NCI-H146 (cell line): ENCODE data around the gene FGGY.
"Not testable (repeated sequence)": the region's sequence is repeated elsewhere in the genome, so short reads cannot be mapped to it uniquely, and the experiment has no call there.

Experiments used
- DNase-seq: peaks from one replicate; lab custom pipeline; 2025; lab: John Stamatoyannopoulos, UW

Gene FGGY

GRCh38 chr1:59703226-59703917 lies 406.5 kb downstream of the FGGY start:
- DNase-seq = no peak

GRCh38 chr1:59703918-59704378 lies 407.1 kb downstream of the FGGY start:
- no peak for DNase-seq

GRCh38 chr1:59704716-59705115 lies 407.8 kb downstream of the FGGY start:
- DNase-seq = no peak

- no peak for DNase-seq
These were observed 408.8 kb downstream of the FGGY start for GRCh38 chr1:59705466-59706302.

- no peak for DNase-seq
These were observed 409.4 kb downstream of the FGGY start for GRCh38 chr1:59706303-59706599.

GRCh38 chr1:59707178-59707791 lies 410.4 kb downstream of the FGGY start:
- no peak for DNase-seq

GRCh38 chr1:59709333-59709732 lies 412.4 kb downstream of the FGGY start:
- no peak for DNase-seq

- not testable (repeated sequence) for DNase-seq
These were observed 414.0 kb downstream of the FGGY start for GRCh38 chr1:59710920-59711319.

GRCh38 chr1:59714219-59714618 lies 417.3 kb downstream of the FGGY start:
- DNase-seq = no peak

- DNase-seq = no peak
These were observed 418.1 kb downstream of the FGGY start for GRCh38 chr1:59714966-59715365.

- no peak for DNase-seq
These were observed 419.9 kb downstream of the FGGY start for GRCh38 chr1:59716832-59717231.

- no peak for DNase-seq
These were observed 421.4 kb downstream of the FGGY start for GRCh38 chr1:59718064-59718988.

GRCh38 chr1:59718989-59719360 lies 422.1 kb downstream of the FGGY start:
- DNase-seq = no peak

GRCh38 chr1:59720326-59721115 lies 423.6 kb downstream of the FGGY start:
- no peak for DNase-seq

- no peak for DNase-seq
These were observed 433.4 kb downstream of the FGGY start for GRCh38 chr1:59730302-59730701.

GRCh38 chr1:59730759-59731478 lies 434.0 kb downstream of the FGGY start:
- no peak for DNase-seq

GRCh38 chr1:59731591-59731990 lies 434.7 kb downstream of the FGGY start:
- no peak for DNase-seq

GRCh38 chr1:59732214-59732955 lies 435.5 kb downstream of the FGGY start:
- DNase-seq = no peak

GRCh38 chr1:59733443-59734141 lies 436.7 kb downstream of the FGGY start:
- no peak for DNase-seq
